DMS 273 treated with DMSO at 0.1 percent for 48 hours (cell line): ENCODE measurements around the gene PRTFDC1.

ENCODE experiments used
- DNase-seq: peaks from one replicate; lab custom pipeline; 2025; lab: John Stamatoyannopoulos, UW

The PRTFDC1 gene

DNA sequence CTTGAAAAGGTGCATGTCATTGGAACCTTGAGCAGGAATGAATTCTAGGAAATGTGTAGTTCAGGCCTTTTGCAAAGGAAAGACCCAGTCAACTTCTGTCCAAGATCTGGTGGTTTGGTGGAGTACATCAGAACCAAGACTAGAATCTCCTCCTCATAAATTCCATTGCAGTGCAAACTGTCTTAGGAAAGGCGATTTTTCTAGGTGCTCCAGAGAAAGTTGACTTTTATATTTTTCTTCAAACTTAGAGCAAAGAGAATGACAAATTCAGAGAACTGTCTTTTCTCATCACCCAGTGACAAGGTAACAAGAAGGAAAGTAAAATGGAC is 50.0 kb downstream of the PRTFDC1 start:
- DNase-seq, result no peak

DNA sequence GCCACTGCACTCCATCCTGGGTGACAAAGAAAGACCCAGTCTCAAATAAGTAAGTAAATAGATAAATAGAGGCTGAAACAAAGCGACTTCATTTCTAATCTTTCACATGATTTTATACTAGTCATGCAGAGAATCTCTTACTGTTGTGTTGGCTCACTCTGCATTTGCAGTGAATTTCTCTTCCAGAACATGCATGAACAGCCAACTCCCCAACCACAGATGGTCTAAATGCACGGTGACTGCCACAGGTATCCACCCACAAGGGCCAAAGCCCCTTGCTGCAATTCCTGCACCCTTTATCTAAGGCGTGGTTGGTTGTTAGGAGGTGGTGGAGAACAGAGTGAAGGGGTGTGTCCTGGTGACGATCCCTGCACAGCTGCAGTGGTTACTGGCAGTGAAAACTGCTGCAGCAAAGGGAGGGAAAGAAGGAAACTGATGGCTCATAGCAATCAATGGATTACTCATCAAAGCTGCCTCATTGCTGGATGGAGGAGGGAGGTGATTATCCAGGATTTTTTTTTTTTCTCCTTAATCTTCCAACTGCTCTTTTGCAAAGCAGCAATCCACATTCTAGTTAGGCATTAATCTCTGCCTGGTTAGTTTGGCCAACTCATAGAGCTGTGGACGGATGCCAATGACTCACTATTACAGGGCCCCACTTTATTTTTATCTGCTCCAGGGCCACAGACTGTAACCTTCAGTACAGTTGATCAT is 50.6 kb downstream of the PRTFDC1 start:
- DNase-seq, result no peak

DNA sequence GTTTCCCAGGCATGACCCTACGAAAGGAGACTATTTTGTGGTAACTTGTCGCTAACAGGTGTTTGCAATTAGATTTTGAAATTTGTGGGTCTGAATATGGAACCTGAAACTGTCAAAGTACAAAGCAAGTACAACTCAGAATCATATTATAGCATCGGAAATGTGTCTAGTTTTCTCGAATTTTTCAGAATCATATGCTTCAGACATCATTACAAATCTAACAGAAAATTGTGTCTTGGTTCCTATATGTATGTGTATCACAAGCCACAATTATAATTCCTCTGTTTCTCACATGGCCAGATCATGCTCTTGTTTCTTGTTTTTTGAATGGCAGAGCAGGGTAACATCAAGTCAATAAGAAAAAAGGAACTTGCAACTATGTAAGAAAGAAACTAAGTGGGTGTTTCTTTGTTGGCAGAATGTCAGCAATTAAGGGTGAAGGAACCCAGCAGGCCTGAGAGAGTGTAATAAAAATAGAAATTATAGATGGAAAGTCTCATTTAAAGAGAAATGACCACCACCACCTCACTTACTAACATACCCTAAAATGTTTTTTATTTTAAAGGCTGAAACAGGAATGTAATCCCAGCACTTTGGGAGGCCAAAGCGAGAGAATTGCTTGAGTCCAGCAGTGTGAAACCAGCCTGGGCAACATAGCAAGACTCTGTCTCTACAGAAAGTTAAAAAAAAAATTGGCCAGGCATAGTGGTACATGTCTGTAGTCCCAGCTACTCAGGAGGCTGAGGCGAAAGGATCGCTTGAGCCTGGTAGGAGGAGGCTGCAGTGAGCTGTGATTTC is 51.3 kb downstream of the PRTFDC1 start:
- DNase-seq, result no peak

DNA sequence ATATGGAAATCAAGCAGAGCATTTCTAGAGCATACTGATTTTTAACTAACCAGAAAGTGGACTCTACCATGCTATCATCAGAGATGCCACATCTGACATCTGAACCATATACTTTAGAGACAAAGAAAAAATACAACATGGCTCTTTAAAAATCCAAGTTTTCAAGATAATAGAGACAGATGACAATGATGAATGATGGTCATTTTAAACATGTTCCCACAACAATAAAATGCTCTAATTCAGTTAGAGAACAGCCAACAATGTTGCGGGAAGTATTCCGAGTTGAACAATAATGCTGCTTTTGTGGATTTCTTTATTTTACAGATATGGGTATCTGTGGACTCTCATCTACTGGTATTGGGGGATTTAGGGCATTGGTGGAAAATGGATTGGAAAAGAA is 52.8 kb downstream of the PRTFDC1 start:
- no peak for DNase-seq

DNA sequence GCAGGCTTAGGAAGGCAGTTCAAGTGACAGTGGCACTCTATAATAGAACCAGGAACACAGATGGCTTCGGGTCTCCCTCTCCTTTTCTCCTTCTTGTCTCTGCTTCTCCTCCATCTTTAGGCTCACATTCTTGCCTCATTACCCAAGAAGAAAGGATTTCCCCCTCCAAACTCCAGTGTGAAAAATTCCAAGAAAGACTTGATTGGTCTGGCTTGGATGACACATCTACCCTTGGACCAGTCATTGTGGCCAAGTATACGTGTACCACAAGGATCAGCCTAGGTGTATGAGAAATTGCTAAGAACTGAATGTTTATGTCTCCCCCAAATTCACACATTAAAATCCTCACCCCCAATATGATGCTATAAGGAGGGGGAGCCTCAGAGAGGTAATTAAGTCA is 53.9 kb downstream of the PRTFDC1 start:
- no peak for DNase-seq

DNA sequence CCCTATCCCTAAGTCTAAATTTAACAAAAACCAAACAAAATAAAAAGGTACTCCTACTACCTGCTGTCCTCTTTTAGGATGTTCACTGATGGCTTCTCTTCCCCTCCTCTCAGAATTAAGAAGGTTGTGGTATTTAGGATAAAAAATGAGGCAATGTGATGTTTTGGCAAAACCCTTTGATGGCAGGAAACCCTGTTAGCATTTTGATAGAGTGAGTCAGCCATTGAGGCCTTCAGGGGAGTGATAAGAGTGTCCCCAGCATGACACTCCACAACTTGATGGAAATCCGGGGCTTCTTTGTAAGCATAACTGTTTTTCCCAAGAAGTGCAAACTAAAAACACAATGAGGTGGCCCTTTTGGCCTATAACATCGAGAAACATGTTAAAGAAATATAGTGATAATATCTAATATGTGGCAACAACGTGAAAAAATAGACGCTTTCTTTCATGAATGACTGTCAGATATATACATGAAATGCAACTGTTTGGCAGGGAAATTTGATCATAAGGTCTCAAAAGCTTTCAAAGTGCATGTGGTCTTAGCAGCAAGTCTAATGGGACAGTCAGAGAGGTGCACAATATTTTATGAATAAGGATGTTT is 55.0 kb downstream of the PRTFDC1 start:
- no peak for DNase-seq

DNA sequence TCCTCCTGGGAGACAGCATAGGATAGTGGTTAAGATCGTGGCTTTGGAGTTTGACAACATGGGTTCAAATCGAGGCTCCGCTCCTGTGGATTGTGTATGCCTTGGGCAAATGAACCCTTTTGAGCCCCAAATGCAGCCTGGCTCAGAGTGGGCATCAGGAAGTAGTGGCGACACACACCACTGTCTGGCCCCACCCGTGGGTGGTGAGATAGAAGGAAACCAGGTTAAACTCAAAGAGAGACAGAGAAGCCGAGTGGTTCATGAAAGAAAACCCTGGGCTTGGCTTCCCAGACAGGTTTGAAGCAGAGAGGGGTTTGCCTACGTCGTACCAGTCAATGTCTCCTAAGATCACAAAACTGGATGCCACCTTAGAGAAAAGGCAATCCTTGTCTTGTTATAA is 57.7 kb downstream of the PRTFDC1 start:
- no peak for DNase-seq

DNA sequence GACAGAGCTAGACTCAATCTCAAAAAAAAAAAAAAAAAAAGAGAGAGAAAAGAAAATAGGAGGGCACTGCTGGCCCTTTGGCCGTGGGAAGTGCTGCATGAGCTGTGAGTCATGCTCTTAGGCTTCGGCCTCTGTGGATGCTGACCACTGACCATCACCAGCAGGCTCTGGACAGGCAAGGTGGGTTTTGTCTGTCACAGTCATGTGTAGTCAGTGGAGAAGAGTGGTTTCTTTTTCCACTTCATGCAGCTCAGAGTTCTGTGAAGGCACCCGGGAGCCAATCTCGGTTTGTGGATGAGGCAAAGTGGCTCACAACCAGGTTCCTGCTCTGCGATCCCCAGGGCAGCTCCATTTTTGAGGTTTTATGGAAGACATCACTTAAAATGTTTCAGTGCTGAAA is 58.1 kb downstream of the PRTFDC1 start:
- no peak for DNase-seq

DNA sequence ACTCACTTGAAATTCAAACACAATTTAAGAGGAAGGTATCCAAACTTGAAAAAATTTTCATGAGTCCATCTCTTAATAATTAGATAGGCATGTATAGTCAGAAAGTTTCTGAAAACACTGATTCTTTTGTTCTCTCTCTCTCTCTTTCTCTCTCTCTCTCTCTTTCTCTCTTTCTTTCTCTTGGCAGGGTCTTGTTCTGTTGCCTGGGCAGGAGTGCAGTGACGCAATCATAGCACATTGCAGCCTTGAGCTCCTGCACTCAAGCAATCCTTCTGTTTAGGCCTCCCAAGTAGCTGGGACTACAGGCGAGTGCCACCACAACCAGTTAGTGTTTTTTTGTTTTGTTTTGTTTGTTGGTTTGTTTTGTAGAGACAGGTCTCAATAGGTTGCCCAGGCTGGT is 59.3 kb downstream of the PRTFDC1 start:
- DNase-seq, result no peak

DNA sequence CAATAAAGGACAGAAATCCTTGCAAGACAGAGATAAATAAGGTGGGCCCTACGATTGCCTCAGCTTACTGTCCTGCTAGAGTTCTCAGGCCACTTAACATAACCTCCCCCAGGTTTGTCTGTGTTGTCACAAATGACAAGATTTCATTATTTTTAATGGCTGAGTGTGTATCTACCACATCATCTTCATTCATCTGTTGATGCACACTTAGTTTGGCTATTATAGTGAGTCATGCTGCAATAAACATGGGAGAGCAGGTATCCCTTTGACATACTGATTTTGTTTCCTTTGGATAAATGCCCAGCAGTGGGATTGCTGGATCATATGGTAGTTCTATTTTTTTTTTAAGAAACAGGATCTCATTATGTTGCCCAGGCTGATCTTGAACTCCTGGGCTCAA is 60.6 kb downstream of the PRTFDC1 start:
- peak; percentile 28 for DNase-seq

DNA sequence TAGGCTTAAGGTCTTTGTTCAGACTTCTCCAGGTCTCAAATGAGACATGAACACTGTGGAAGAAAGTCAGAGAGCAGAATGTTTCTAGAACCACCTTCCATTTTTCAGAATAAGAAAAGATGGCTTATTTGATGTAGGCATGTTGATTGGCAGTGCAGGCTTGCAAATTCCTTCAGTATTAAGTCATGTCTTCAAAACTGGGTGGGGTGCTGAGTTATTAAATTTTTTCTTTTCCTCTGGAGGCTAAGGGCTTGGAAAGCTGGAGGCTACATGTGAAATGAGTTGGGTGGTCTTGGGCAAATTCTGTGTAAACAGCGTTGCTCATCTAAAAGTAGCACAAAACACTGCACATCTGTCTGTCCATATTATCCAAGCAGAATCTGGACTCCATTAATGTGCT is 62.8 kb downstream of the PRTFDC1 start:
- DNase-seq, result no peak

DNA sequence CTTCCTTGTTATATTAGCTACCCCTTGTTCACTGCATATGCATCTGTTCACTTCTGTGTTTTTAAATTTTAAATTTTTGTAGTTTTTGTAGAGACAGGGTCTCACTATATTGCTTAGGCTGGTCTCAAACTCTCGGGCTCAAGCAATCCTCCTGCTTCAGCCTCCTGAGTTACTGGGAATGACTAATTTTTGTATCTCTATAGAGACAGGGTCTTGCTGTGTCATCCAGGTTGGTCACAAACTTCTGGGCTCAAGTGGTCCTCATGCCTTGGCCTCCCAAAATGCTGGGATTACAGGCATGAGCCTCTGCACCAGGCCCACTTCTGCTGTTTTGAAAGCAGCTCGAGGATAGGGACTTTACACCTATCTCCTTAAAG is 64.6 kb downstream of the PRTFDC1 start:
- DNase-seq, result no peak

DNA sequence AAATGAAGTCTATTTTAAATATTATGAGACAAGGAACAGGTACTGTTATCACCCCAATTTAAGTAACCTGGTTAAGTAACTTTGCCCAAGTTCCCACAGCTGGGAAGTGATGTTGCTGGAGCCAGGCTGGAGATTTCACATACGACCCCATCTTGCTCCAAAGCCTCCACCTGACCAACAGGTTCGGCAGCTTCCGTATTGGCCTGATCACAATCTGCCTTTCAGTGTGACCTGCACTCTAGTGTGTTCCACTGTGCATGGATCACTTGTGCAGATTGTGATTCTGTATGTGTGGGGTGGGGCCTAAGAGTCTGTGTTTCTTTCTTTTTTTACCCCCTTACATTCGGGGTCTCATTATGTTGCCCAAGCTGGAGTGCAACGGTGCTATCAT is 66.1 kb downstream of the PRTFDC1 start:
- no peak for DNase-seq

DNA sequence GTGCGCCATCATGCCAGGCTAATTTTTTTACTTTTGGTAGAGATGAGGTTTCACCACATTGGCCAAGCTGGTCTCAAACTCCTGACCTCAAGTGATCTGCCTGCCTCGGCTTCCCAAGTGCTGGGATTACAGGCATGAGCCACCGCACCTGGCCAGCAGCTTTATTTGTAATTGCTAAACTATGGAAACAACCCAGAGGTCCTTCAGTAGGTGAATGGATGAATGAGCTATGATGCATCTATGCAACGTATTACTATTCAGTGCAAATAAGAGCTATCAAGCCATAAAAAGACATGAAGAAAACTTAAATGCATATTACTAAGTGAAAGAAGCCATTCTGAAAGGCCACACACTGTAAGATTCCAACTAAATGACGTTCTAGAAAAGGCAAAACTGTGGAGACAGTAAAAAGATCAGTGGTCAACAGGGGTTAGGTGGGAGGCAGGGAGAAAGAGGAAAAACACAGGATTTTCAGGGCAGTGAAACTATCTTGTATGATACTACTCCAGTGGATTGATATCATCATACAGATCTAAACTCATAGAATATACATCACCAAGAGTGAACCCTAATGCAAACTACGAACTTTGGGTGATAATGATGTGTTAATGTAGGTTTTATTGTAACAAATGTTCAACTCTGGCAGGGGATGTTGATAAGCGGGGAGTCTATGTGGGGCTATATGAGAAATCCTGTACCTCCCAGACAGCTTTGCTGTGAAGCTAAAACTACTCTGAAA is 66.7 kb downstream of the PRTFDC1 start:
- no peak for DNase-seq

DNA sequence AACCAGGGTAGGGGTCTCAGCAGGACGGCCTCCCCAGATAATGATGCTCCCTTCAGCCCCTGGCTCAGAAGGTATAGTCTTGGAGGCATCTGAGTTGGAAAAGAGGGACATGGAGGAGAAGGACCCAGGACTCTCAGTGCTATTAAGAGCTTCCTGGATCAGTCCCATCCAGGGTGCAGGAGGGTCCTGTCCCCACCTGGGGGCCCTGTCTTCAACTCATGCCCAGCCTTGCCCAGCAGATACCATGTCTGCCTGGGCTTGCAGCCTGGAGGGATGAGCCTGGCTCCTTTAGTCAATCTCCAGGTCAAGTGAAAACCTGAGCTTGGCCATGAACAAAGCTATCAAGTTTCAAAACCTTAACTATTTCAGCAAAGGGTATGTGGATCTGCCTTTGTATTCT is 67.6 kb downstream of the PRTFDC1 start:
- no peak for DNase-seq

DNA sequence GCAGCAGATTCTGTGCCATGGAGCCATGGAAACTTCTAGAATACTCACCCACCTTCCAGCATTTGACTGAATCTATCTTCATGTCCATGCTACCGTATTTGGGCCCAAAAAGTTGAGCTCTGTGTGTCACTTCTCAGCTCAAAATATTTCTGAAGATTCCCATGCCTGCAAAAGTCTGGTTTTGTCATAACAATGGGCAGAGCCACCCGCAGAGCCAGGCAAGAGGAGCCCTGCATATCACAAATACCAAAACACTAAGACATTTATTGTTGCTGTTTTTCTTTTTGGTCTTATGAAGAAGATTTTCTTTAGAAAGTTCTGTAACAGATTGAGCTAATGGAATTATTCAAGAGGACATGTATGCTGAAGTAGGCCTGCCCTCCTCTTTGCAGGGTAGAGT is 68.1 kb downstream of the PRTFDC1 start:
- DNase-seq, result no peak

DNA sequence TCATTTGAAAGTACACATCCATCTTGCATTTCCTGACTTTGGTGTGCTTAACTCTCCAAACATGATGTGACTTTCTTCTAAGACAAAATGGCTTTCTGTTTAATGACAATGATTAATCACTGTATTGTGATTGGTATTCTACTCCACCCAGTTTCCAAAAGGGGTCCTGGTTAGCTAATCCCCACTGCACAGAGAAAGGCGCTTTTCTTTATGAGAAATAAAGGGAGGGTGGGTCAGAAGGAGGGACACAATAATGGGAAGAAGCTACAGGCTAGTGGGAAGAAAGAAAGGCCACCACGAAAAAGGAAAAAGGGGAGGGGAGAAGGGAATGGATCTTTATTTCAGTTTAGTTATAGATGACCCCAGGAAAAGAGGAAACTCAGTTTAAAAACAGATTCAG is 69.2 kb downstream of the PRTFDC1 start:
- DNase-seq, result no peak

DNA sequence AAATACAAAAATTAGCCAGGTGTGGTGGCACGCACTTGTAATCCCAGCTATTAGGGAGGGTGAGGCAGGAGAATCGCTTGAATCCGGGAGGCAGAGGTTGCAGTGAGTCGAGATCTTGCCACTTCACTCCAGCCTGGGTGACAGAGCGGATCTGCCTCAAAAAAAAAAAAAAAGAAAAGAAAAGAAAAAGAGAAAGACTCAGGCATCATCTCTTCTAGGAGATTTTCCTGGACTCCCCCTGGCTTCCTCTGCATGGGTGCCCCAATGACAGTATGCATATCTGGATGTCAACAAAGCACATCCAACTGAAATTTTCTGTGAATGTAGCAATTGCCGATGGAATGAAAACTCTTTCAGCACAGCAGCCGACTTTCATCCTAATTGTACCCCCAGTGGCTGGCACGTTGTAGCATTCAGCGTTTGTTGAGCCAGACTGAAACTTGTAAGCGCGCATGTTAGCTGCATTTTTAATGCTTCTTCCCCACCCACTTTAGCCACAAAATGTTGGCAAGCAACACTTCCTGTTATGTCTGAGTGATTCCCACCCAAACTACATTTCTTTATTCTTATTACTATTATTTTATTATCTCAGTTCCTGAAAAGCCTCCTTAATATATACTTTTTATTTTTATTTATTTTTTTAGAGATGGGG is 70.2 kb downstream of the PRTFDC1 start:
- DNase-seq, result no peak

DNA sequence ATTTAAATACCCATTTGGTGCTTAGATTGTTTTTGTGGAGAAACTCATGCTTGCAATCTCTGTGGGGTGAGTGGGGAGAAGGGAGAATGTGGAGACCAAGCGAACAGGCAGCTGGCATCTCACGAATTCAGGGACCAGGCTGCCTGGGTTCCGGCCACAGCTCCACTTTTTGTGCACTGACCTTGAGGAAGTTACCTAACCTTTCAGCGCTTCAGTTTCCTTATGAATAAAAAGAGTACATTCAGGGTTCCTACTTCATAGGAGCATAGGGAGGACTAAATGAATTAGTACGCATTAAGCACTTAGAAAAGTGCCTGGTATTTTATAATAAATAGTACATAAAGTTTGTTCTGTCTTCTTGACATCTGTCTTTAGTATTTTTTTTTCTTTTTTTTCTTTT is 72.5 kb downstream of the PRTFDC1 start:
- DNase-seq, result no peak

DNA sequence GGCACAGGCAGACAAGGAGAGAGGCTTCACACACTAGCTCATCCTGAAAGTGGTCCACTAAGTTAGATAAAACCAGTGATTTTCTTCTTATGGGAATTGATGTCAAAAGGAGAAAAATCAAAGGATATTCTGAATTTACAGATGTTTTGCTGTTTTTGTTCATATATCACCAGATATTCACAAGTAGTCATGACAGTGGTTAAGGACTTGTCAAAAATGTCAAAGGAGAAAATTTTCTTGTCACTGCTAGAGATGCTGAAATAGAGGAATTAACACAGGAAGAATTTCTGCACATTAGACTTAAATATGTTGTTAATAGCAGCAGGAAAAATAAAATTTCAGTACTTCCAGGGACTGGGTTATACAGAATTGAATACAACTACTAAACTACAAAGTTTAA is 78.3 kb downstream of the PRTFDC1 start:
- DNase-seq, result no peak

DNA sequence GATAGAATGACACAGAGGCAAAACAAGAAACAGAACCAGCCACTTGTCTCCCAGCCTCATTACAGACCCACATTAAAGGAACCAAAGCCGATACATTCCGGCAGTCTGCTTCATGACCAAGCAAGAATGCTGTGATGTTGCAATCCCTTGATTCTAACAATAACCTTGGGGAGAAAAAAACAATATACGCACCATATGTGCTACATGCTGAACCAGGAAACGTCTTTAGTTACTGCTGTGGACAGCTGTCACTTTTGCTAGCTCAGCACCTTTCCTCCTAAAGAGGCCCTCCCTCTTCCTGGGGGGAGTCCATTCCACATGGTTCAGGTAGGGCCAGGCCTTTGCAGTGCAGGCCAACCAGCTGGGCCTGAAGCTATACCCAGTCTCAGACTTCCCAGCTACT is 79.1 kb downstream of the PRTFDC1 start:
- DNase-seq, result peak; percentile 33

DNA sequence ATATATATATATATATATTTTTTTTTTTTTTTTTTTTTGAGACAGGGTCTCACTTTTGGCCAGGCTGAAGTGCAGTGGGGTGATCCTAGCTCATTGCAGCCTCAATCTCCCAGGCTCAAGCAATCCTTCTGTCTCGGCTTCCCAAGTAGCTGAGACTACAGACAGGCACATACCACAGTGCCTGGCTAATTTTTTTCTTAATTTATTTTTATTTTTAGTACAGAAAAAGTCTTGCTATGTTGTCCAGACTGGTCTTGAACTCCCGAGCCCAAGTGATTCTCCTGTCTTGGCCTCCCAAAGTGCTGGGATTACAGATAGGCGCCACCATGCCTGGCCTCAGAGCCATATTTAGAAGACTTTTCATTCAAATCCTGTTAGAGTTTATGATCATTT is 79.6 kb downstream of the PRTFDC1 start:
- no peak for DNase-seq
